ENCODE measurements around the gene NNT. TPM values are rescaled to one million over a fixed set of nuclear protein-coding genes. Genes with fewer than 3 reads are reported as not detected.

The NNT gene
- total RNA-seq, 1 experiment from 2014 or later: 112 TPM

DNA sequence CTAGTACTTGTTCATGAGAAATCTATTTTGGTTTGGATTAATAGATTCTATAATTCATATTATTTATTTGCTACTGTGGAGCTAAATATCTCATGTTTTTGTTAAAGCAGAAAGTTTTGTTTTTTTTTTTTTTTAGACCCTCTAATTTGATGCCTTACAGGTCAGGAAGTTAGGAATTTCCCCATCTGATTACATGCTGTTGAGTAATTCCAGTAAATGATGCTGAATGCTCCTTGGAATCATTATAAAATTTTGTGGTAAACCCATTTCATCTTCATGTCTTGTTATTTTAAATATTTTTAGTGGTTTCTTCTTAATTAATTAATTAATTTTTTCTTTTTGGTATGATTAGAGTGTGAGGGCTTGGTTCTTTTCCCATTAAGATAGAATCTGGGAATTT lies 35.6 kb downstream of the NNT start:
- DNase-seq: no peak
- Histone ChIP-seq H3K9me3 (ENCODE audit: insufficient read depth, low read depth) (no peaks in the 10 kb centered on the region), H3K4me2 (no peak overlapping the region), H3K79me2 (ENCODE audit: low read depth) (no peaks in the 10 kb centered on the region), H3K4me3 (no peak overlapping the region), H3F3A (ENCODE audit: insufficient read depth, low read depth) (no peaks in the 10 kb centered on the region), H3K27me3 (ENCODE audit: insufficient read depth, low read depth) (no peaks in the 10 kb centered on the region), H3K9me2 (ENCODE audit: insufficient read depth) (no peaks in the 10 kb centered on the region), H3K36me3 (ENCODE audit: low read depth) (no peaks in the 10 kb centered on the region), H2AFZ (no peak overlapping the region), H3K4me1 (replicated peaks; ENCODE audit: insufficient read depth) (no peaks in the 10 kb centered on the region), H3K27ac (no peak overlapping the region), H4K20me1 (ENCODE audit: insufficient read depth) (no peaks in the 10 kb centered on the region)
- intact Hi-C loops (cut with micrococcal nuclease; ENCODE audit: unreplicated experiment): loop anchor here (10.0 kb wide), 1 partner anchor 1136 kb away; no protein-coding TSS in a partner anchor
- BruUV-seq (replicated peaks): no TSS peak
- CTCF ChIA-PET: no interaction called here
- POLR2A ChIA-PET (ENCODE audit: unreplicated experiment): no interaction called here
- TF ChIP-seq, protein P1, sequence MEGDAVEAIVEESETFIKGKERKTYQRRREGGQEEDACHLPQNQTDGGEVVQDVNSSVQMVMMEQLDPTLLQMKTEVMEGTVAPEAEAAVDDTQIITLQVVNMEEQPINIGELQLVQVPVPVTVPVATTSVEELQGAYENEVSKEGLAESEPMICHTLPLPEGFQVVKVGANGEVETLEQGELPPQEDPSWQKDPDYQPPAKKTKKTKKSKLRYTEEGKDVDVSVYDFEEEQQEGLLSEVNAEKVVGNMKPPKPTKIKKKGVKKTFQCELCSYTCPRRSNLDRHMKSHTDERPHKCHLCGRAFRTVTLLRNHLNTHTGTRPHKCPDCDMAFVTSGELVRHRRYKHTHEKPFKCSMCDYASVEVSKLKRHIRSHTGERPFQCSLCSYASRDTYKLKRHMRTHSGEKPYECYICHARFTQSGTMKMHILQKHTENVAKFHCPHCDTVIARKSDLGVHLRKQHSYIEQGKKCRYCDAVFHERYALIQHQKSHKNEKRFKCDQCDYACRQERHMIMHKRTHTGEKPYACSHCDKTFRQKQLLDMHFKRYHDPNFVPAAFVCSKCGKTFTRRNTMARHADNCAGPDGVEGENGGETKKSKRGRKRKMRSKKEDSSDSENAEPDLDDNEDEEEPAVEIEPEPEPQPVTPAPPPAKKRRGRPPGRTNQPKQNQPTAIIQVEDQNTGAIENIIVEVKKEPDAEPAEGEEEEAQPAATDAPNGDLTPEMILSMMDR (conservative IDR thresholded peaks at IDR 0.05): no peak
- TF ChIP-seq EZH2 (IDR thresholded peaks at IDR 0.05; ENCODE audit: low read depth): no peak

DNA sequence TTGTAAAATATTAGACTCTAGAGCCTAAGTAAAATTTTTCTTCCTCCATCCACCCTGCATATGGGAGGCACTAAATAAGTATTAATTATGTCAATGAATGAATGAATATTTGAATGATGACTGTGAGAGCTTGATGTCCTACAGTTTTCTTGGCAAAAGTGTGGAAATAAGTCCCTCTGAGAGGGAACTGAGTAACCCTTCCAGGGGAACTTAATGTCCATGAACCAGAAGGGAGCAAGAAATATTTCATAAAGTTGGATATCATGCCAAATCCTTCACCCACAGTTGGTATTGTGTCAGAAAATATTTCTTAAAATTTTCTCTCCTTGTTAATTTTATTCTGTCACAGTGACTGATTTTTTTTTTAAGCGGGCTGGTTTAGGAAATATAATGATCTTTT lies 36.6 kb downstream of the NNT start:
- H3K27me3 ChIP-seq (ENCODE audit: insufficient read depth, low read depth): no peaks in the 10 kb centered on the region
- ChIA-PET POLR2A (ENCODE audit: unreplicated experiment) (no interaction called here), CTCF (no interaction called here)
- BruUV-seq (replicated peaks): no TSS peak
- DNase-seq: no peak
- TF ChIP-seq, protein P1 (conservative IDR thresholded peaks at IDR 0.05): no peak
- no peak for TF ChIP-seq EZH2 (IDR thresholded peaks at IDR 0.05; ENCODE audit: low read depth)
- H3K4me3 ChIP-seq: no peak overlapping the region
- H3K79me2 ChIP-seq (ENCODE audit: low read depth): no peaks in the 10 kb centered on the region
- no peaks in the 10 kb centered on the region for H3K9me2 ChIP-seq (ENCODE audit: insufficient read depth)
- H3F3A ChIP-seq (ENCODE audit: insufficient read depth, low read depth): no peaks in the 10 kb centered on the region
- no peaks in the 10 kb centered on the region for H3K4me1 ChIP-seq (replicated peaks; ENCODE audit: insufficient read depth)
- H3K36me3 ChIP-seq (ENCODE audit: low read depth): no peaks in the 10 kb centered on the region
- no peak overlapping the region for H2AFZ ChIP-seq
- H4K20me1 ChIP-seq (ENCODE audit: insufficient read depth): no peaks in the 10 kb centered on the region
- H3K4me2 ChIP-seq: no peak overlapping the region
- no peaks in the 10 kb centered on the region for H3K9me3 ChIP-seq (ENCODE audit: insufficient read depth, low read depth)
- intact Hi-C loops (cut with micrococcal nuclease; ENCODE audit: unreplicated experiment): loop anchor here (10.0 kb wide), 1 partner anchor 1135 kb away; no protein-coding TSS in a partner anchor
- no peak overlapping the region for H3K27ac ChIP-seq

DNA sequence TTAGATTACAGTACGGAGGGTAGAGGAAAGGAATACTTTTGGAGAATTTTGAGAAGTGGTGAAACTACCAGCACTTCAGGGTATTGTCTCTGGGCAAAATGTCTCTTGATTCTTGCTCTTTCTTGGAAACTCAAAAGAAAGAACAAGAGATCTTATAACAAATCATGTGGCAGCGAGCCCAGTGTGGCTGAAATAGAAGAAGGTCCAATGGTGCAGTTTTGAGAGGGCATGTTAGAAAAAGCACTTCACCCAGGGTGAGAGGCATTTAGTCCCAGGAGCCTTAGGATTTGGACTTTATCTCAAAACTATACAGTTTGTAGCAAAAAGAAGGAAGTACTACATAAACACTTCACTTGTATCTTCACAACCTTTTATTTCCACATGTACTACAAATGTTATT lies 39.4 kb downstream of the NNT start:
- no TSS peak for BruUV-seq (replicated peaks)
- TF ChIP-seq EZH2 (IDR thresholded peaks at IDR 0.05; ENCODE audit: low read depth): no peak
- TF ChIP-seq, protein P1 (conservative IDR thresholded peaks at IDR 0.05): no peak
- CTCF ChIA-PET: no interaction called here

More for the DNA sequence above, 39.4 kb downstream of the NNT start:
- Histone ChIP-seq H2AFZ (no peak overlapping the region), H3F3A (ENCODE audit: insufficient read depth, low read depth) (no peaks in the 10 kb centered on the region), H3K79me2 (ENCODE audit: low read depth) (no peaks in the 10 kb centered on the region), H3K36me3 (ENCODE audit: low read depth) (no peaks in the 10 kb centered on the region), H3K4me3 (no peak overlapping the region), H3K9me3 (ENCODE audit: insufficient read depth, low read depth) (no peaks in the 10 kb centered on the region), H3K27me3 (ENCODE audit: insufficient read depth, low read depth) (no peaks in the 10 kb centered on the region), H3K4me1 (replicated peaks; ENCODE audit: insufficient read depth) (no peaks in the 10 kb centered on the region), H3K4me2 (no peak overlapping the region), H3K27ac (no peak overlapping the region), H4K20me1 (ENCODE audit: insufficient read depth) (no peaks in the 10 kb centered on the region), H3K9me2 (ENCODE audit: insufficient read depth) (no peaks in the 10 kb centered on the region)
- no peak for DNase-seq
- POLR2A ChIA-PET (ENCODE audit: unreplicated experiment): no interaction called here
- intact Hi-C loops (cut with micrococcal nuclease; ENCODE audit: unreplicated experiment): no loop called here

All from PC-9 (cell line).